ENCODE results near the gene C1orf122. TPM values are rescaled to one million over a fixed set of nuclear protein-coding genes. Genes with fewer than 3 reads are reported as not detected.

C1orf122 gene
- total RNA-seq, 1 experiment from 2014 or later = 103 TPM

- DNase-seq (ENCODE audit: low spot score) = no peak
These were observed 37.6 kb downstream of the C1orf122 start for GRCh38 chr1:37845049-37845646.

- no peak for DNase-seq (ENCODE audit: low spot score)
These were observed 38.2 kb downstream of the C1orf122 start for GRCh38 chr1:37845786-37846185.

GRCh38 chr1:37846647-37847339, 39.2 kb downstream of the C1orf122 start:
- no peak for DNase-seq (ENCODE audit: low spot score)

- DNase-seq (ENCODE audit: low spot score) = no peak
These were observed 41.9 kb downstream of the C1orf122 start for GRCh38 chr1:37849480-37849879.

GRCh38 chr1:37850352-37850955, 42.9 kb downstream of the C1orf122 start:
- DNase-seq (ENCODE audit: low spot score) = no peak

GRCh38 chr1:37851262-37851661, 43.7 kb downstream of the C1orf122 start:
- DNase-seq (ENCODE audit: low spot score) = no peak

GRCh38 chr1:37851782-37852210, 44.2 kb downstream of the C1orf122 start:
- DNase-seq (ENCODE audit: low spot score) = no peak

- DNase-seq (ENCODE audit: low spot score) = no peak
These were observed 45.6 kb downstream of the C1orf122 start for GRCh38 chr1:37853157-37853556.

- no peak for DNase-seq (ENCODE audit: low spot score)
These were observed 46.8 kb downstream of the C1orf122 start for GRCh38 chr1:37854406-37854805.

Other genes starting within 250 kb of the C1orf122 start
- 66.1 and 77.5 TPM in 2 replicates for gene GNL2, start 211.9 kb upstream of the C1orf122 start, total RNA-seq (2014; rRNA removed; shearing (Covaris generic))
- not detected in 2 replicates for gene RSPO1, start 172.9 kb upstream of the C1orf122 start, total RNA-seq (2014; rRNA removed; shearing (Covaris generic))
- 17.1 and 19.0 TPM in 2 replicates for gene CDCA8, start 115.3 kb upstream of the C1orf122 start, total RNA-seq (2014; rRNA removed; shearing (Covaris generic))
- gene EPHA10, start 42.7 kb upstream of the C1orf122 start, total RNA-seq (2014; rRNA removed; shearing (Covaris generic)) = 1.8 and 2.2 TPM in 2 replicates
- 35.2 and 39.6 TPM in 2 replicates for gene MANEAL, start 13.9 kb upstream of the C1orf122 start, total RNA-seq (2014; rRNA removed; shearing (Covaris generic))
- 55.1 and 56.7 TPM in 2 replicates for gene YRDC, start 418 bp downstream of the C1orf122 start, total RNA-seq (2014; rRNA removed; shearing (Covaris generic))
- gene MTF1, start 51.8 kb downstream of the C1orf122 start, total RNA-seq (2014; rRNA removed; shearing (Covaris generic)) = 3.0 and 3.7 TPM in 2 replicates
- 10.0 and 15.5 TPM in 2 replicates for gene INPP5B, start 139.3 kb downstream of the C1orf122 start, total RNA-seq (2014; rRNA removed; shearing (Covaris generic))
- 57.5 and 69.0 TPM in 2 replicates for gene SF3A3, start 182.2 kb downstream of the C1orf122 start, total RNA-seq (2014; rRNA removed; shearing (Covaris generic))
- gene FHL3, start 197.7 kb downstream of the C1orf122 start, total RNA-seq (2014; rRNA removed; shearing (Covaris generic)) = 12.2 and 15.2 TPM in 2 replicates
- 22.1 and 26.1 TPM in 2 replicates for gene UTP11, start 204.9 kb downstream of the C1orf122 start, total RNA-seq (2014; rRNA removed; shearing (Covaris generic))
- gene POU3F1, start 239.0 kb downstream of the C1orf122 start, total RNA-seq (2014; rRNA removed; shearing (Covaris generic)) = 0.94 and 1.1 TPM in 2 replicates

Data from HT-29 (cell line).